ENCODE results near the gene SDC1. TPM values are rescaled to one million over a fixed set of nuclear protein-coding genes. Genes with fewer than 3 reads are reported as not detected.

The SDC1 gene
- total and polyA plus RNA-seq, 2 of the 8 experiments (the other 6 are each of a cell fraction or from before 2014, with no cell fraction given) = 45.3 to 73.3 TPM

GRCh38 chr2:20186855-20187187 lies 38.1 kb downstream of the SDC1 start (continued):
- TF ChIP-seq SIN3A (conservative IDR thresholded peaks at IDR 0.05 in 1 of 2, IDR thresholded peaks at IDR 0.05 in 1 of 2; ENCODE audit: low read depth in 1 of 2, low read length in 2 of 2) = no peak
